H1 (cell line): ENCODE data around the gene TTC13. TPM values are rescaled to one million over a fixed set of nuclear protein-coding genes. Genes with fewer than 3 reads are reported as not detected.

Experiments
- CTCF ChIA-PET: fragments of 300-600 bp; sonication (Branson Sonifier 250); formaldehyde crosslinking; loops from one replicate; lab custom pipeline; 2021; ENCODE audit not compliant: partially characterized antibody; lab: Charles Lee
- POLR2A ChIA-PET: fragments of 300-600 bp; sonication (Branson Sonifier 250); formaldehyde crosslinking; loops from one replicate; lab custom pipeline; 2021; ENCODE audit warnings: inconsistent platforms; ENCODE audit not compliant: partially characterized antibody; lab: Charles Lee
- DNase-seq, 2 experiments: peaks; one replicate each; pipeline versions ENCODE4 v3.0.0 to v3.0.0-alpha.2; 2010 to 2022; ENCODE audit warnings: low spot score in 2 of 2, low read depth in 1 of 2, mixed read lengths in 1 of 2
- FAIRE-seq: peaks from 2 replicates; lab custom pipeline; 2011; peaks lifted over from hg19 to GRCh38; lab: Jason Lieb, UNC
- H2AFZ ChIP-seq: 2 replicates; pipeline ENCODE4 v1.8.1; 2012; ENCODE audit warnings: low read length, inconsistent platforms
- H2AK5ac ChIP-seq: 2 replicates; pipeline ENCODE4 v1.6.1; 2013; ENCODE audit warnings: low read depth, low read length
- H2BK120ac ChIP-seq: replicated peaks from 2 replicates; pipeline ENCODE3; 2013; ENCODE audit warnings: low read depth, low read length, inconsistent platforms
- H2BK12ac ChIP-seq: 2 replicates; pipeline ENCODE4 v1.6.1; 2013; ENCODE audit warnings: low read depth, low read length
- H2BK15ac ChIP-seq: 2 replicates; pipeline ENCODE4 v1.6.1; 2013; ENCODE audit warnings: low read length
- H2BK20ac ChIP-seq: 2 replicates; pipeline ENCODE4 v1.6.1; 2013; ENCODE audit warnings: low read length
- H2BK5ac ChIP-seq: 2 replicates; pipeline ENCODE4 v1.6.1; 2013; ENCODE audit warnings: low read depth, low read length
- H3K14ac ChIP-seq: 2 replicates; pipeline ENCODE4 v1.6.1; 2013; ENCODE audit warnings: inconsistent platforms; ENCODE audit not compliant: insufficient read length
- H3K18ac ChIP-seq: 2 replicates; pipeline ENCODE4 v1.6.1; 2013; ENCODE audit warnings: low read length; ENCODE audit errors: extremely low read depth
- H3K23ac ChIP-seq: 2 replicates; pipeline ENCODE4 v1.6.1; 2013; ENCODE audit warnings: inconsistent platforms; ENCODE audit not compliant: insufficient read length
- H3K23me2 ChIP-seq: 2 replicates; pipeline ENCODE4 v1.6.1; 2013; ENCODE audit warnings: low read depth, low read length
- H3K27ac ChIP-seq: 2 replicates; pipeline ENCODE4 v1.6.1; 2011; ENCODE audit warnings: low read depth, low read length, inconsistent platforms
- H3K27me3 ChIP-seq, 4 experiments: replicated peaks in 1 of 4; 1 replicate in 1 of 4; 2 replicates in 3 of 4; pipeline versions ENCODE4 v1.6.1 to v1.8.1; 2011 to 2013; ENCODE audit warnings: low read length in 3 of 4, mild to moderate bottlenecking in 3 of 4, inconsistent platforms in 2 of 4, mixed read lengths in 2 of 4, moderate library complexity in 1 of 4; ENCODE audit not compliant: control insufficient read depth in 3 of 4, insufficient read depth in 3 of 4; ENCODE audit errors: extremely low read depth in 1 of 4
- H3K36me3 ChIP-seq, 4 experiments: 2 replicates each; pipeline versions ENCODE4 v1.6.1 to v1.8.1; 2011 to 2013; ENCODE audit warnings: mild to moderate bottlenecking in 4 of 4, low read length in 3 of 4, moderate library complexity in 2 of 4, control low read depth in 1 of 4, inconsistent platforms in 1 of 4; ENCODE audit not compliant: insufficient read depth in 4 of 4, control insufficient read depth in 2 of 4
- H3K4ac ChIP-seq: replicated peaks from 2 replicates; pipeline ENCODE3; 2013; ENCODE audit warnings: low read length, low read depth, mixed read lengths, inconsistent platforms; ENCODE audit not compliant: insufficient read length
- H3K4me1 ChIP-seq, 4 experiments: replicated peaks in 1 of 4; 1 replicate in 1 of 4; 2 replicates in 3 of 4; pipeline versions ENCODE4 v1.6.1 to v1.8.1; 2011 to 2013; ENCODE audit warnings: low read length in 3 of 4, inconsistent platforms in 2 of 4, mixed read lengths in 1 of 4; ENCODE audit not compliant: insufficient read depth in 4 of 4, control insufficient read depth in 3 of 4
- H3K4me2 ChIP-seq, 2 experiments: 2 replicates each; pipeline versions ENCODE4 v1.6.1 to v1.8.1; 2011 to 2013; ENCODE audit warnings: low read depth in 2 of 2, low read length in 2 of 2, control low read depth in 1 of 2, inconsistent platforms in 1 of 2, mild to moderate bottlenecking in 1 of 2; ENCODE audit not compliant: insufficient read depth in 1 of 2
- H3K4me3 ChIP-seq, 4 experiments: fragments of 200-600, 300-600 bp in 1 of 4; sonication (generic), shearing (Covaris generic), sonication (Bioruptor Twin) in 1 of 4; 2 replicates each; pipeline versions ENCODE4 v1.5.1 to v1.8.1; 2011 to 2016; ENCODE audit warnings: low read length in 4 of 4, low read depth in 3 of 4, control low read depth in 2 of 4, inconsistent platforms in 2 of 4, mild to moderate bottlenecking in 2 of 4, mixed read lengths in 1 of 4, moderate library complexity in 1 of 4; ENCODE audit not compliant: insufficient read depth in 2 of 4; ENCODE audit errors: extremely low read depth in 1 of 4
- H3K56ac ChIP-seq: replicated peaks from 2 replicates; pipeline ENCODE3; 2013; ENCODE audit warnings: low read depth, mild to moderate bottlenecking, mixed read lengths, low read length, inconsistent platforms; ENCODE audit not compliant: insufficient read length
- H3K79me1 ChIP-seq: 2 replicates; pipeline ENCODE4 v1.6.1; 2013; ENCODE audit warnings: low read depth, low read length, control low read depth
- H3K79me2 ChIP-seq, 2 experiments: 2 replicates each; pipeline versions ENCODE4 v1.6.1 to v1.8.1; 2012 to 2013; ENCODE audit warnings: low read length in 2 of 2, mild to moderate bottlenecking in 2 of 2, inconsistent platforms in 1 of 2; ENCODE audit not compliant: insufficient read depth in 2 of 2, control insufficient read depth in 1 of 2
- H3K9ac ChIP-seq, 4 experiments: replicated peaks in 1 of 4; 1 replicate in 1 of 4; 2 replicates in 3 of 4; pipeline versions ENCODE4 v1.6.1 to v1.8.1; 2011 to 2013; ENCODE audit warnings: low read depth in 3 of 4, low read length in 3 of 4, control low read depth in 2 of 4, mild to moderate bottlenecking in 2 of 4, moderate library complexity in 2 of 4, inconsistent platforms in 1 of 4; ENCODE audit errors: extremely low read depth in 1 of 4
- H3K9me3 ChIP-seq, 2 experiments: 2 replicates each; pipeline versions ENCODE4 v1.6.1 to v1.8.1; 2012 to 2013; ENCODE audit warnings: mild to moderate bottlenecking in 2 of 2, moderate library complexity in 2 of 2, control low read depth in 1 of 2, inconsistent platforms in 1 of 2, low read depth in 1 of 2, low read length in 1 of 2, mixed read lengths in 1 of 2; ENCODE audit not compliant: insufficient read depth in 2 of 2
- H4K20me1 ChIP-seq, 2 experiments: replicated peaks in 1 of 2; 2 replicates each; pipeline versions ENCODE3 to v1.8.1; 2011 to 2013; ENCODE audit warnings: inconsistent platforms in 2 of 2, low read length in 2 of 2, mild to moderate bottlenecking in 1 of 2; ENCODE audit not compliant: insufficient read depth in 2 of 2, control insufficient read depth in 1 of 2
- H4K5ac ChIP-seq: 2 replicates; pipeline ENCODE4 v1.6.1; 2013; ENCODE audit warnings: low read length, low read depth, mixed read lengths, inconsistent platforms; ENCODE audit not compliant: insufficient read length
- H4K8ac ChIP-seq: 2 replicates; pipeline ENCODE4 v1.8.0; 2013; ENCODE audit warnings: mild to moderate bottlenecking, moderate library complexity, low read length, inconsistent platforms; ENCODE audit not compliant: insufficient read depth; ENCODE audit errors: extremely low read depth
- H4K91ac ChIP-seq: replicated peaks from 2 replicates; pipeline ENCODE3; 2013; ENCODE audit warnings: low read length, mixed read lengths, inconsistent platforms; ENCODE audit not compliant: insufficient read length
- CHD2 ChIP-seq: IDR thresholded peaks from 2 replicates; pipeline ENCODE4 v1.6.1; 2012; ENCODE audit warnings: low read length, improper control_type of control experiment
- EGR1 ChIP-seq: IDR thresholded peaks from 2 replicates; pipeline ENCODE4 v1.6.1; 2011; ENCODE audit warnings: low read depth, low read length, borderline replicate concordance
- GTF2F1 ChIP-seq: IDR thresholded peaks from 2 replicates; pipeline ENCODE4 v1.6.1; 2012; ENCODE audit warnings: low read depth, low read length, improper control_type of control experiment, borderline replicate concordance
- KDM4A ChIP-seq: IDR thresholded peaks from one replicate; pipeline ENCODE4 v1.7.1; 2012; ENCODE audit warnings: low read depth, mild to moderate bottlenecking, moderate library complexity, low read length, inconsistent platforms; ENCODE audit not compliant: severe bottlenecking
- PHF8 ChIP-seq: fragments of 200-600 bp; sonication (generic); conservative IDR thresholded peaks from 2 replicates; pipeline ENCODE4 v1.7.1; 2012; ENCODE audit warnings: low read depth, mild to moderate bottlenecking, inconsistent platforms, low read length, moderate library complexity
- POLR2A ChIP-seq, 2 experiments: IDR thresholded peaks; 1 replicate in 1 of 2; 2 replicates in 1 of 2; pipeline ENCODE4 v1.6.1; 2011; ENCODE audit warnings: low read depth in 2 of 2, low read length in 2 of 2, mild to moderate bottlenecking in 2 of 2; ENCODE audit errors: control extremely low read depth in 1 of 2
- RXRA ChIP-seq: IDR thresholded peaks from 2 replicates; pipeline ENCODE4 v1.6.1; 2011; ENCODE audit warnings: low read depth, mild to moderate bottlenecking, low read length, moderate library complexity; ENCODE audit not compliant: insufficient read depth
- SIRT6 ChIP-seq: IDR thresholded peaks from one replicate; pipeline ENCODE4 v1.7.1; 2012; ENCODE audit warnings: low read length, inconsistent platforms
- SP2 ChIP-seq: IDR thresholded peaks from 2 replicates; pipeline ENCODE4 v1.6.1; 2012; ENCODE audit warnings: mild to moderate bottlenecking, low read length, inconsistent platforms
- SRF ChIP-seq: IDR thresholded peaks from 2 replicates; pipeline ENCODE4 v1.6.1; 2011; ENCODE audit warnings: mild to moderate bottlenecking, low read depth, low read length, moderate library complexity
- TAF7 ChIP-seq: optimal IDR thresholded peaks from 2 replicates; pipeline ENCODE3; 2011; ENCODE audit warnings: low read depth, mild to moderate bottlenecking, inconsistent platforms, low read length, moderate library complexity, borderline replicate concordance
- WGBS, 2 experiments: shearing (Covaris generic) in 1 of 2; methylation state at CpG; one replicate each; pipeline versions ENCODE4 v1.1.6 to v1.1.7; 2013 to 2015; ENCODE audit warnings: low lambda C conversion rate in 2 of 2, mixed read lengths in 2 of 2, inconsistent platforms in 1 of 2, low coverage in 1 of 2, missing lambda C conversion rate in 1 of 2; ENCODE audit not compliant: insufficient replicate concordance in 2 of 2, insufficient coverage in 1 of 2, insufficient read length in 1 of 2; ENCODE audit errors: extremely low coverage in 1 of 2, missing lambda C conversion rate in 1 of 2; 5-methylcytosine and 5-hydroxymethylcytosine counted together
- polyA plus RNA-seq, 7 experiments: library from polyadenylated mRNA; depleted of rRNA in 3 of 7; stranded (reverse) in 5 of 7; unstranded in 2 of 7; fragments of >200 nt in 5 of 7; fragments of 200-250 nt in 2 of 7; gene quantifications; 1 replicate in 5 of 7; 2 replicates in 1 of 7; 4 replicates in 1 of 7; pipeline versions ENCODE4 v1.2.1 to v1.2.3, GENCODE V29; 2011 to 2013; ENCODE audit warnings: missing spikeins in 2 of 7, mixed read lengths in 2 of 7
- total RNA-seq: library from RNA; stranded (reverse); fragmentation: NEBNext Ultra II Directional; extraction: Animal tissue kit (Norgen Biotek cat#: 25700); gene quantifications from 2 replicates; pipeline ENCODE4 v1.2.1, GENCODE V29; 2021
- TF ChIP-seq, protein P1 (sequence below): IDR thresholded peaks from 2 replicates; pipeline ENCODE4 v1.6.1; 2012; ENCODE audit warnings: inconsistent platforms
- TF ChIP-seq, protein P2 (sequence below): IDR thresholded peaks from 2 replicates; pipeline ENCODE4 v1.6.1; 2012; ENCODE audit warnings: low read length, inconsistent platforms

The TTC13 gene
- total and polyA plus RNA-seq, 2 of the 8 experiments (the other 6 are each of a cell fraction or from before 2014, with no cell fraction given): 3.1 to 7.1 TPM

- Histone ChIP-seq H4K91ac (no peak overlapping the region), H2AK5ac (no peak overlapping the region), H3K23me2 (no peaks in the 10 kb centered on the region; the same call in 1 of the 2 replicates), H4K8ac (no peak overlapping the region), H2BK15ac (no peak overlapping the region), H3K23ac (no peak overlapping the region), H2BK20ac (no peak overlapping the region), H2BK120ac (no peak overlapping the region), H3K56ac (no peak overlapping the region), H4K20me1 (peaks cover 16 to 37% of the 10 kb centered on the region in 2 experiments), H3K79me2 (no peaks in the 10 kb centered on the region), H3K18ac (no peak overlapping the region), H2AFZ (no peak overlapping the region), H4K5ac (no peak overlapping the region), H3K79me1 (no peaks in the 10 kb centered on the region), H3K9ac (no peak overlapping the region), H2BK5ac (no peak overlapping the region), H3K27ac (no peak overlapping the region), H3K27me3 (peaks cover 37 to 66% (median 60%) of the 10 kb centered on the region in 4 experiments), H3K4ac (no peak overlapping the region), H2BK12ac (no peak overlapping the region), H3K14ac (no peak overlapping the region), H3K4me2 (peak overlapping the region in 1 of 2 experiments; percentile 60; a peak in 2 of 4 replicates), H3K4me1 (peaks cover 0 to 6% (median 0%) of the 10 kb centered on the region in 4 experiments; a peak in 4 of 7 replicates), H3K36me3 (peaks cover 0 to 2% (median 0%) of the 10 kb centered on the region in 4 experiments; a peak in 2 of 8 replicates), H3K4me3 (no peak overlapping the region), H3K9me3 (no peaks in the 10 kb centered on the region)
- ChIA-PET POLR2A (no interaction called here), CTCF (interaction anchor here (0.6 to 1.2 kb wide), 4 partner anchors 8 to 1482 kb away, joined by 3 to 5 read pairs (median 3); no protein-coding TSS in a partner anchor)
- DNase-seq (no peak), FAIRE-seq (no peak)
- 86% methylated on average over 6 of the region's 6 CpGs; no CpG with 5 or more reads in 1 of the 2 experiments for WGBS, 2 experiments
- no peak for TF ChIP-seq GTF2F1
- TF ChIP-seq, protein P1, sequence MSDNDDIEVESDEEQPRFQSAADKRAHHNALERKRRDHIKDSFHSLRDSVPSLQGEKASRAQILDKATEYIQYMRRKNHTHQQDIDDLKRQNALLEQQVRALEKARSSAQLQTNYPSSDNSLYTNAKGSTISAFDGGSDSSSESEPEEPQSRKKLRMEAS: no peak
- no peak for TF ChIP-seq KDM4A
- TF ChIP-seq, protein P2, sequence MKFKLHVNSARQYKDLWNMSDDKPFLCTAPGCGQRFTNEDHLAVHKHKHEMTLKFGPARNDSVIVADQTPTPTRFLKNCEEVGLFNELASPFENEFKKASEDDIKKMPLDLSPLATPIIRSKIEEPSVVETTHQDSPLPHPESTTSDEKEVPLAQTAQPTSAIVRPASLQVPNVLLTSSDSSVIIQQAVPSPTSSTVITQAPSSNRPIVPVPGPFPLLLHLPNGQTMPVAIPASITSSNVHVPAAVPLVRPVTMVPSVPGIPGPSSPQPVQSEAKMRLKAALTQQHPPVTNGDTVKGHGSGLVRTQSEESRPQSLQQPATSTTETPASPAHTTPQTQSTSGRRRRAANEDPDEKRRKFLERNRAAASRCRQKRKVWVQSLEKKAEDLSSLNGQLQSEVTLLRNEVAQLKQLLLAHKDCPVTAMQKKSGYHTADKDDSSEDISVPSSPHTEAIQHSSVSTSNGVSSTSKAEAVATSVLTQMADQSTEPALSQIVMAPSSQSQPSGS: no peak
- TF ChIP-seq EGR1: no peak
- no peak for TF ChIP-seq RXRA
- no peak for TF ChIP-seq POLR2A (IDR thresholded peaks at IDR 0.05; ENCODE audit: control extremely low read depth in 1 of 2, low read depth in 2 of 2, low read length in 2 of 2)
- no peak for TF ChIP-seq PHF8
- TF ChIP-seq SRF: no peak
- no peak for TF ChIP-seq SIRT6
- TF ChIP-seq CHD2: no peak
- TF ChIP-seq SP2: no peak
- no peak for TF ChIP-seq TAF7
Observed at GRCh38 chr1:230985711-230986110, 7.0 kb upstream of the TTC13 start.
